Measurements from ENCODE around the gene PRSS57. TPM values are rescaled to one million over a fixed set of nuclear protein-coding genes. Genes with fewer than 3 reads are reported as not detected.

Gene PRSS57
- total and polyA plus RNA-seq, 2 of the 13 experiments (the other 11 are each of a cell fraction or from before 2014, with no cell fraction given): 0.12 TPM; not detected in 1

DNA sequence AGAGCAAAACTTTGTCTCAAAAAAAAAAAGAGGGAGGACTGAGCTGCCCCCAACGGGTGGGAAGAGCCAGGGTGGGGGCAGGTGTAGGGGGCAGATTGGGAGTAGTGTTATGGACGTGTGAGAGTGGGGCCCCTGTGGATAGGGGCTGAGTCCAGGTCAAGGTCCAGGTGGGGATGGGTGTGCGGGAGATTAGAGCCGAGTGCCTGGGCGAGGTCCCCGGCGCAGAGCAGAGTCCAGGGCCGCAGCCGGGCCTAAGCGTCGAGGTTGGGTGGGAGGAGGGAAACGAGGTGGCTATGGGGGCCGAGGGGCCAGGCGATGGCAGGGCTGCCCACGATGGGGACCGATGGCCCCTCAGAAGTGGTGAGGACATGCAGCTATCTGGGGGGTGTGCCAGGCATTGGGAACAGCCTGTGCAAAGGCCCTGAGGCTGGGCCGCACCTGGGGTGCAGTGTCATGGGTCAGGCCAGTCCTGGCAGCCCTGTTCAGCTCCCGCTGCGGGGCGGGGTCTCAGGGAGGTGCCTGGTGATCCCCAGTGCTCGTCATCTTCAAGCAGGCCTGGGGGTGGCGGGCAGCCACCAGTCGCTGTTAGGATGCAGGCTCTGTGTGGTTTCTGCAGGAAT lies 43.4 kb upstream of the PRSS57 start (continued):
- TF ChIP-seq, protein P1, sequence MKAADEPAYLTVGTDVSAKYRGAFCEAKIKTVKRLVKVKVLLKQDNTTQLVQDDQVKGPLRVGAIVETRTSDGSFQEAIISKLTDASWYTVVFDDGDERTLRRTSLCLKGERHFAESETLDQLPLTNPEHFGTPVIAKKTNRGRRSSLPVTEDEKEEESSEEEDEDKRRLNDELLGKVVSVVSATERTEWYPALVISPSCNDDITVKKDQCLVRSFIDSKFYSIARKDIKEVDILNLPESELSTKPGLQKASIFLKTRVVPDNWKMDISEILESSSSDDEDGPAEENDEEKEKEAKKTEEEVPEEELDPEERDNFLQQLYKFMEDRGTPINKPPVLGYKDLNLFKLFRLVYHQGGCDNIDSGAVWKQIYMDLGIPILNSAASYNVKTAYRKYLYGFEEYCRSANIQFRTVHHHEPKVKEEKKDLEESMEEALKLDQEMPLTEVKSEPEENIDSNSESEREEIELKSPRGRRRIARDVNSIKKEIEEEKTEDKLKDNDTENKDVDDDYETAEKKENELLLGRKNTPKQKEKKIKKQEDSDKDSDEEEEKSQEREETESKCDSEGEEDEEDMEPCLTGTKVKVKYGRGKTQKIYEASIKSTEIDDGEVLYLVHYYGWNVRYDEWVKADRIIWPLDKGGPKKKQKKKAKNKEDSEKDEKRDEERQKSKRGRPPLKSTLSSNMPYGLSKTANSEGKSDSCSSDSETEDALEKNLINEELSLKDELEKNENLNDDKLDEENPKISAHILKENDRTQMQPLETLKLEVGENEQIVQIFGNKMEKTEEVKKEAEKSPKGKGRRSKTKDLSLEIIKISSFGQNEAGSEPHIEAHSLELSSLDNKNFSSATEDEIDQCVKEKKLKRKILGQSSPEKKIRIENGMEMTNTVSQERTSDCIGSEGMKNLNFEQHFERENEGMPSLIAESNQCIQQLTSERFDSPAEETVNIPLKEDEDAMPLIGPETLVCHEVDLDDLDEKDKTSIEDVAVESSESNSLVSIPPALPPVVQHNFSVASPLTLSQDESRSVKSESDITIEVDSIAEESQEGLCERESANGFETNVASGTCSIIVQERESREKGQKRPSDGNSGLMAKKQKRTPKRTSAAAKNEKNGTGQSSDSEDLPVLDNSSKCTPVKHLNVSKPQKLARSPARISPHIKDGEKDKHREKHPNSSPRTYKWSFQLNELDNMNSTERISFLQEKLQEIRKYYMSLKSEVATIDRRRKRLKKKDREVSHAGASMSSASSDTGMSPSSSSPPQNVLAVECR (CRISPR knock-in tag; IDR thresholded peaks at IDR 0.05; ENCODE audit: borderline replicate concordance): peak; percentile 73
- TF ChIP-seq, protein P2, sequence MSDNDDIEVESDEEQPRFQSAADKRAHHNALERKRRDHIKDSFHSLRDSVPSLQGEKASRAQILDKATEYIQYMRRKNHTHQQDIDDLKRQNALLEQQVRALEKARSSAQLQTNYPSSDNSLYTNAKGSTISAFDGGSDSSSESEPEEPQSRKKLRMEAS (IDR thresholded peaks at IDR 0.05): peak; percentile 96
- TF ChIP-seq ZNF709 (CRISPR knock-in tag; IDR thresholded peaks at IDR 0.05): peak; percentile 57; the same call in 1 of the 2 replicates
- TF ChIP-seq, protein P3, sequence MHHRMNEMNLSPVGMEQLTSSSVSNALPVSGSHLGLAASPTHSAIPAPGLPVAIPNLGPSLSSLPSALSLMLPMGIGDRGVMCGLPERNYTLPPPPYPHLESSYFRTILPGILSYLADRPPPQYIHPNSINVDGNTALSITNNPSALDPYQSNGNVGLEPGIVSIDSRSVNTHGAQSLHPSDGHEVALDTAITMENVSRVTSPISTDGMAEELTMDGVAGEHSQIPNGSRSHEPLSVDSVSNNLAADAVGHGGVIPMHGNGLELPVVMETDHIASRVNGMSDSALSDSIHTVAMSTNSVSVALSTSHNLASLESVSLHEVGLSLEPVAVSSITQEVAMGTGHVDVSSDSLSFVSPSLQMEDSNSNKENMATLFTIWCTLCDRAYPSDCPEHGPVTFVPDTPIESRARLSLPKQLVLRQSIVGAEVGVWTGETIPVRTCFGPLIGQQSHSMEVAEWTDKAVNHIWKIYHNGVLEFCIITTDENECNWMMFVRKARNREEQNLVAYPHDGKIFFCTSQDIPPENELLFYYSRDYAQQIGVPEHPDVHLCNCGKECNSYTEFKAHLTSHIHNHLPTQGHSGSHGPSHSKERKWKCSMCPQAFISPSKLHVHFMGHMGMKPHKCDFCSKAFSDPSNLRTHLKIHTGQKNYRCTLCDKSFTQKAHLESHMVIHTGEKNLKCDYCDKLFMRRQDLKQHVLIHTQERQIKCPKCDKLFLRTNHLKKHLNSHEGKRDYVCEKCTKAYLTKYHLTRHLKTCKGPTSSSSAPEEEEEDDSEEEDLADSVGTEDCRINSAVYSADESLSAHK (CRISPR knock-in tag; IDR thresholded peaks at IDR 0.05; ENCODE audit: borderline replicate concordance): no peak
- TF ChIP-seq, protein P4, sequence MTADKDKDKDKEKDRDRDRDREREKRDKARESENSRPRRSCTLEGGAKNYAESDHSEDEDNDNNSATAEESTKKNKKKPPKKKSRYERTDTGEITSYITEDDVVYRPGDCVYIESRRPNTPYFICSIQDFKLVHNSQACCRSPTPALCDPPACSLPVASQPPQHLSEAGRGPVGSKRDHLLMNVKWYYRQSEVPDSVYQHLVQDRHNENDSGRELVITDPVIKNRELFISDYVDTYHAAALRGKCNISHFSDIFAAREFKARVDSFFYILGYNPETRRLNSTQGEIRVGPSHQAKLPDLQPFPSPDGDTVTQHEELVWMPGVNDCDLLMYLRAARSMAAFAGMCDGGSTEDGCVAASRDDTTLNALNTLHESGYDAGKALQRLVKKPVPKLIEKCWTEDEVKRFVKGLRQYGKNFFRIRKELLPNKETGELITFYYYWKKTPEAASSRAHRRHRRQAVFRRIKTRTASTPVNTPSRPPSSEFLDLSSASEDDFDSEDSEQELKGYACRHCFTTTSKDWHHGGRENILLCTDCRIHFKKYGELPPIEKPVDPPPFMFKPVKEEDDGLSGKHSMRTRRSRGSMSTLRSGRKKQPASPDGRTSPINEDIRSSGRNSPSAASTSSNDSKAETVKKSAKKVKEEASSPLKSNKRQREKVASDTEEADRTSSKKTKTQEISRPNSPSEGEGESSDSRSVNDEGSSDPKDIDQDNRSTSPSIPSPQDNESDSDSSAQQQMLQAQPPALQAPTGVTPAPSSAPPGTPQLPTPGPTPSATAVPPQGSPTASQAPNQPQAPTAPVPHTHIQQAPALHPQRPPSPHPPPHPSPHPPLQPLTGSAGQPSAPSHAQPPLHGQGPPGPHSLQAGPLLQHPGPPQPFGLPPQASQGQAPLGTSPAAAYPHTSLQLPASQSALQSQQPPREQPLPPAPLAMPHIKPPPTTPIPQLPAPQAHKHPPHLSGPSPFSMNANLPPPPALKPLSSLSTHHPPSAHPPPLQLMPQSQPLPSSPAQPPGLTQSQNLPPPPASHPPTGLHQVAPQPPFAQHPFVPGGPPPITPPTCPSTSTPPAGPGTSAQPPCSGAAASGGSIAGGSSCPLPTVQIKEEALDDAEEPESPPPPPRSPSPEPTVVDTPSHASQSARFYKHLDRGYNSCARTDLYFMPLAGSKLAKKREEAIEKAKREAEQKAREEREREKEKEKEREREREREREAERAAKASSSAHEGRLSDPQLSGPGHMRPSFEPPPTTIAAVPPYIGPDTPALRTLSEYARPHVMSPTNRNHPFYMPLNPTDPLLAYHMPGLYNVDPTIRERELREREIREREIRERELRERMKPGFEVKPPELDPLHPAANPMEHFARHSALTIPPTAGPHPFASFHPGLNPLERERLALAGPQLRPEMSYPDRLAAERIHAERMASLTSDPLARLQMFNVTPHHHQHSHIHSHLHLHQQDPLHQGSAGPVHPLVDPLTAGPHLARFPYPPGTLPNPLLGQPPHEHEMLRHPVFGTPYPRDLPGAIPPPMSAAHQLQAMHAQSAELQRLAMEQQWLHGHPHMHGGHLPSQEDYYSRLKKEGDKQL (CRISPR knock-in tag; IDR thresholded peaks at IDR 0.05; ENCODE audit: low read depth): 0 out of 2 replicates have a peak, but pooled peaks have one; percentile 48
- TF ChIP-seq ZNF570 (CRISPR knock-in tag; IDR thresholded peaks at IDR 0.05; ENCODE audit: borderline replicate concordance): no peak
- TF ChIP-seq MED13 (CRISPR knock-in tag; IDR thresholded peaks at IDR 0.05): peak; percentile 58; the same call in 1 of the 2 replicates
- TF ChIP-seq ISL2 (CRISPR knock-in tag; IDR thresholded peaks at IDR 0.05): peak; percentile 58; the same call in 1 of the 2 replicates
- no peak for TF ChIP-seq SMARCE1 (IDR thresholded peaks at IDR 0.05; ENCODE audit: borderline replicate concordance)
- peak; percentile 50; the same call in 1 of the 2 replicates for TF ChIP-seq KMT2B (CRISPR knock-in tag; IDR thresholded peaks at IDR 0.05)
- peak; percentile 86; the same call in 1 of the 2 replicates for TF ChIP-seq NCOA1 (CRISPR knock-in tag; IDR thresholded peaks at IDR 0.05)
- TF ChIP-seq MEIS1 (CRISPR knock-in tag; IDR thresholded peaks at IDR 0.05; ENCODE audit: borderline replicate concordance): peak; percentile 62; the same call in 1 of the 2 replicates

All from HepG2 (cell line).